ENCODE measurements around the gene PLEKHF1. TPM values are rescaled to one million over a fixed set of nuclear protein-coding genes. Genes with fewer than 3 reads are reported as not detected.

PLEKHF1 gene
- total RNA-seq, 4 donors from 2014 or later = 8.6 to 38.8 (median 14.2) TPM

GRCh38 chr19:29682236-29682895 is 17.1 kb downstream of the PLEKHF1 start:
- DNase-seq = no peak
- peak overlapping the region in 3 of 4 donors; percentile 47 to 55 (median 53) for H3K27ac ChIP-seq
- no peaks in the 10 kb centered on the region for H3K27me3 ChIP-seq
- in situ Hi-C loops (cut with MboI; ENCODE audit: low pct_ligation_motif_present in 1 of 4, low pct_unique_long_range_greater_than_20kb in 1 of 4, low sequenced_read_pairs in 3 of 4) = no loop called here
- no peaks in the 10 kb centered on the region for H3K36me3 ChIP-seq
- no peaks in the 10 kb centered on the region for H3K9me3 ChIP-seq
- WGBS, 2 donors (ENCODE audit: low coverage in 1 of 2) = 71% methylated on average over 16 of the region's 16 CpGs; no CpG with 5 or more reads in 1 of the 2 donors
- TF ChIP-seq CTCF (IDR thresholded peaks at IDR 0.05) = no peak
- TF ChIP-seq POLR2A (IDR thresholded peaks at IDR 0.05) = no peak
- no peak for TF ChIP-seq EP300 (IDR thresholded peaks at IDR 0.05; ENCODE audit: low read depth)
- no peak for TF ChIP-seq POLR2AphosphoS5 (IDR thresholded peaks at IDR 0.05)
- intact Hi-C loops (cut with DNase I; ENCODE audit: low total_unique reads) = no loop called here
- no peak overlapping the region for H3K4me3 ChIP-seq
- H3K4me1 ChIP-seq = peaks cover 0 to 34% (median 10%) of the 10 kb centered on the region in 4 donors

GRCh38 chr19:29683009-29683408 is 17.7 kb downstream of the PLEKHF1 start:
- no peaks in the 10 kb centered on the region for H3K27me3 ChIP-seq
- H3K36me3 ChIP-seq = no peaks in the 10 kb centered on the region
- H3K4me3 ChIP-seq = no peak overlapping the region
- TF ChIP-seq POLR2AphosphoS5 (IDR thresholded peaks at IDR 0.05) (no peak), CTCF (IDR thresholded peaks at IDR 0.05) (no peak), EP300 (IDR thresholded peaks at IDR 0.05; ENCODE audit: low read depth) (no peak), POLR2A (IDR thresholded peaks at IDR 0.05) (no peak)
- no peak for DNase-seq
- intact Hi-C loops (cut with DNase I; ENCODE audit: low total_unique reads) = no loop called here
- H3K9me3 ChIP-seq = no peaks in the 10 kb centered on the region
- 76 to 100% methylated on average over 1 to 10 of the region's 10 CpGs for WGBS, 2 donors (ENCODE audit: low coverage in 1 of 2)
- in situ Hi-C loops (cut with MboI; ENCODE audit: low pct_ligation_motif_present in 1 of 4, low pct_unique_long_range_greater_than_20kb in 1 of 4, low sequenced_read_pairs in 3 of 4) = no loop called here
- H3K4me1 ChIP-seq = peaks cover 0 to 31% (median 10%) of the 10 kb centered on the region in 4 donors
- no peak overlapping the region for H3K27ac ChIP-seq

GRCh38 chr19:29685326-29685725 is 20.1 kb downstream of the PLEKHF1 start:
- Histone ChIP-seq H3K4me3 (no peak overlapping the region), H3K9me3 (no peaks in the 10 kb centered on the region), H3K36me3 (no peaks in the 10 kb centered on the region), H3K27me3 (no peaks in the 10 kb centered on the region), H3K4me1 (peaks cover 0 to 17% (median 3%) of the 10 kb centered on the region in 4 donors), H3K27ac (no peak overlapping the region)
- intact Hi-C loops (cut with DNase I; ENCODE audit: low total_unique reads) = no loop called here
- in situ Hi-C loops (cut with MboI; ENCODE audit: low pct_ligation_motif_present in 1 of 4, low pct_unique_long_range_greater_than_20kb in 1 of 4, low sequenced_read_pairs in 3 of 4) = no loop called here
- 79% methylated on average over 7 of the region's 7 CpGs for WGBS, 2 donors (ENCODE audit: low coverage in 1 of 2)
- no peak for TF ChIP-seq EP300 (IDR thresholded peaks at IDR 0.05; ENCODE audit: low read depth)
- TF ChIP-seq POLR2A (IDR thresholded peaks at IDR 0.05) = no peak
- TF ChIP-seq CTCF (IDR thresholded peaks at IDR 0.05) = no peak
- no peak for TF ChIP-seq POLR2AphosphoS5 (IDR thresholded peaks at IDR 0.05)
- DNase-seq = no peak

DNA sequence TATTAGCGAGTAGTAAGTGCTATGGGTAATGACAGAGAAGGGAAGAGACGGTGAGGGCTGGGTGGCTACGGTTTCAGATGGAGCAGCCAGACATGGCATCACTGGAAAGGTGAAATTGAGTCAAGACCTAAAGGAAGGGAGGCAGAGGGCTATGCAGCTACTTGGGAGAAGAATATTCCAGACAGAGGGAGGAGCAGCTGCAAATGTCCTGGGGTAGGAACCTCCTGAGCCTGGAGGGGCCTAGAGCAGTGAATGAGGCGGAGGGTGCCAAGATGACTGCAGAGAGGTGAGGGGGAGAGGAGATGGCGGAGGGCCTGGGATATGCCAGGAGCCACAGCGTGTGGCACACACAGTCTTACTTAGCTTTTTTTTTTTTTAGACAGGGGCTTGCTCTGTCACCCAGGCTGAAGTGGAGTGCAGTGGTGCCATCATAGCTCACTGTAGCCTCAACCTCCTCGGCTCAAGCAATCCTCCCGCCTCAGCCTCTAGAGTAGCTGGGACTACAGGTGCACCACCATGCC is 21.1 kb downstream of the PLEKHF1 start:
- intact Hi-C loops (cut with DNase I; ENCODE audit: low total_unique reads) (no loop called here), in situ Hi-C loops (cut with MboI; ENCODE audit: low pct_ligation_motif_present in 1 of 4, low pct_unique_long_range_greater_than_20kb in 1 of 4, low sequenced_read_pairs in 3 of 4) (no loop called here)
- no peak for DNase-seq
- Histone ChIP-seq H3K36me3 (no peaks in the 10 kb centered on the region), H3K4me3 (no peak overlapping the region), H3K4me1 (peaks cover 0 to 8% (median 1%) of the 10 kb centered on the region in 4 donors), H3K9me3 (no peaks in the 10 kb centered on the region), H3K27ac (peak overlapping the region in 2 of 4 donors; percentile 33 to 59), H3K27me3 (no peaks in the 10 kb centered on the region)
- WGBS, 2 donors (ENCODE audit: low coverage in 1 of 2) = 86 to 94% methylated on average over 7 to 8 of the region's 8 CpGs
- TF ChIP-seq EP300 (IDR thresholded peaks at IDR 0.05; ENCODE audit: low read depth) = no peak
- no peak for TF ChIP-seq POLR2A (IDR thresholded peaks at IDR 0.05)
- no peak for TF ChIP-seq POLR2AphosphoS5 (IDR thresholded peaks at IDR 0.05)
